HG03039 (cell line): ENCODE results near the gene EPHB1.

Source experiments
- ATAC-seq: cut with Tn5 transposase; IDR thresholded peaks from one replicate; pipeline ENCODE4 v1.9.1; 2021; ENCODE audit warnings: mild to moderate bottlenecking, moderate library complexity; ENCODE audit not compliant: unreplicated experiment

Gene EPHB1

GRCh38 chr3:135069406-135069805 is 274.3 kb downstream of the EPHB1 start:
- ATAC-seq, result no peak

- no peak for ATAC-seq
Observed at GRCh38 chr3:135071483-135071882, 276.4 kb downstream of the EPHB1 start.

- no peak for ATAC-seq
Observed at GRCh38 chr3:135072431-135072830, 277.4 kb downstream of the EPHB1 start.

- ATAC-seq, result no peak
Observed at GRCh38 chr3:135075157-135075556, 280.1 kb downstream of the EPHB1 start.

GRCh38 chr3:135076341-135076740 is 281.3 kb downstream of the EPHB1 start:
- ATAC-seq, result no peak

- ATAC-seq, result no peak
Observed at GRCh38 chr3:135077186-135077585, 282.1 kb downstream of the EPHB1 start.

GRCh38 chr3:135078283-135078682 is 283.2 kb downstream of the EPHB1 start:
- ATAC-seq, result no peak

GRCh38 chr3:135079095-135079494 is 284.0 kb downstream of the EPHB1 start:
- no peak for ATAC-seq

GRCh38 chr3:135081451-135081850 is 286.4 kb downstream of the EPHB1 start:
- no peak for ATAC-seq

- ATAC-seq, result no peak
Observed at GRCh38 chr3:135081856-135082434, 286.9 kb downstream of the EPHB1 start.

- no peak for ATAC-seq
Observed at GRCh38 chr3:135082706-135083105, 287.6 kb downstream of the EPHB1 start.

GRCh38 chr3:135083179-135083578 is 288.1 kb downstream of the EPHB1 start:
- no peak for ATAC-seq

- ATAC-seq, result no peak
Observed at GRCh38 chr3:135083756-135084155, 288.7 kb downstream of the EPHB1 start.

- ATAC-seq, result no peak
Observed at GRCh38 chr3:135084405-135084804, 289.3 kb downstream of the EPHB1 start.

GRCh38 chr3:135084976-135085375 is 289.9 kb downstream of the EPHB1 start:
- ATAC-seq, result no peak

- no peak for ATAC-seq
Observed at GRCh38 chr3:135085652-135086436, 290.8 kb downstream of the EPHB1 start.

GRCh38 chr3:135087782-135088181 is 292.7 kb downstream of the EPHB1 start:
- ATAC-seq, result no peak

GRCh38 chr3:135089451-135089850 is 294.4 kb downstream of the EPHB1 start:
- no peak for ATAC-seq

GRCh38 chr3:135090020-135090717 is 295.1 kb downstream of the EPHB1 start:
- no peak for ATAC-seq

- ATAC-seq, result no peak
Observed at GRCh38 chr3:135091946-135092345, 296.9 kb downstream of the EPHB1 start.

- ATAC-seq, result no peak
Observed at GRCh38 chr3:135093121-135093520, 298.1 kb downstream of the EPHB1 start.
